Naive B cell (primary cell): Measurements from ENCODE around the gene PTPA. TPM values are rescaled to one million over a fixed set of nuclear protein-coding genes. Genes with fewer than 3 reads are reported as not detected.
"Not testable (repeated sequence)": the region's sequence is repeated elsewhere in the genome, so short reads cannot be mapped to it uniquely, and the experiment has no call there.

Experiments used
- ATAC-seq, 2 donors: fragments of 150-1000 bp; cut with Tn5 transposase; 2 replicates each; pipeline ENCODE4 v1.10.0; 2021; ENCODE audit warnings: low read depth in 2 of 2, mild to moderate bottlenecking in 2 of 2, moderate library complexity in 2 of 2
- DNase-seq: peaks from one replicate; pipeline ENCODE4 v3.0.0; 2022
- H3K27ac Mint-ChIP-seq, 6 donors: one replicate each; pipeline ENCODE4 v1.8.0; 2020 to 2022; ENCODE audit warnings: mild to moderate bottlenecking in 6 of 6, mixed read lengths in 6 of 6, moderate library complexity in 5 of 6, inconsistent platforms in 2 of 6
- H3K27me3 Mint-ChIP-seq, 3 donors: one replicate each; pipeline ENCODE4 v1.8.0; 2021 to 2022; ENCODE audit warnings: mixed read lengths in 3 of 3, mild to moderate bottlenecking in 1 of 3
- H3K36me3 Mint-ChIP-seq, 2 donors: one replicate each; pipeline ENCODE4 v1.8.0; 2020 to 2022; ENCODE audit warnings: mixed read lengths in 2 of 2, inconsistent platforms in 1 of 2, mild to moderate bottlenecking in 1 of 2
- H3K4me1 Mint-ChIP-seq, 3 donors: one replicate each; pipeline ENCODE4 v1.8.0; 2020 to 2022; ENCODE audit warnings: mixed read lengths in 3 of 3, inconsistent platforms in 1 of 3, mild to moderate bottlenecking in 1 of 3, moderate library complexity in 1 of 3
- H3K4me3 Mint-ChIP-seq, 8 donors: one replicate each; pipeline ENCODE4 v1.8.0; 2020 to 2022; ENCODE audit warnings: mild to moderate bottlenecking in 8 of 8, mixed read lengths in 8 of 8, moderate library complexity in 8 of 8, inconsistent platforms in 2 of 8
- H3K9me3 Mint-ChIP-seq, 7 donors: one replicate each; pipeline ENCODE4 v1.8.0; 2020 to 2022; ENCODE audit warnings: mixed read lengths in 7 of 7, mild to moderate bottlenecking in 5 of 7, inconsistent platforms in 2 of 7, moderate library complexity in 1 of 7
- polyA plus RNA-seq, 6 donors: library from polyadenylated mRNA; unstranded; fragments of 300-500 nt; fragmentation: Illumina TruSeq; gene quantifications; one replicate each; pipeline ENCODE4 v1.2.3, GENCODE V29; 2021; ENCODE audit warnings: low read depth in 6 of 6

The PTPA gene
- polyA plus RNA-seq, 6 donors from 2014 or later = 8.1 to 18.0 (median 13.5) TPM

GRCh38 chr9:129189971-129190370 is 78.8 kb downstream of the PTPA start:
- Mint-ChIP-seq H3K9me3 (peaks cover 0 to 14% (median 5%) of the 10 kb centered on the region in 7 donors), H3K27ac (peak overlapping the region in 1 of 6 donors; percentile 54), H3K27me3 (peaks cover 13 to 38% (median 23%) of the 10 kb centered on the region in 3 donors)
- not testable (repeated sequence) for DNase-seq, H3K36me3 Mint-ChIP-seq, H3K4me1 Mint-ChIP-seq, ATAC-seq, H3K4me3 Mint-ChIP-seq

DNA sequence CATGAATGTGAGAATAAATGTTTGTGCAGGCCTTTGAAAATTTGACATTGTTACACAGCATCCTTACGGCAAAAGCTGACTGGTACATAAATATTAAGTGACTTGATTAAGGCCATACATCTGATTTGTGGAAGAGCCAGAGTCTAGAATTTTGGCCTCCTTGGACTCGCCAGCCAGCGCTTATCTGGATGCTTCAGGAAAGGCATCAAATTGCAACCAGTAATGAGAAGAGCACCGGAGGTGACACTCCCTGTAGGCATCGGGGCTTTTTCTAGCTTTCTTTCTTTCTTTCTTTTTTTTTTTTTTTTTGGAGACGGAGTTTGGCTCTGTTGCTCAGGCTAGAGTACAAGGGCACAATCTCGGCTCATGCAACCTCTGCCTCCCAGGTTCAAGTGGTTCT is 80.0 kb downstream of the PTPA start:
- DNase-seq (no peak), ATAC-seq (no peak)
- no peaks in the 10 kb centered on the region for H3K4me1 Mint-ChIP-seq
- no peaks in the 10 kb centered on the region for H3K36me3 Mint-ChIP-seq
- no peak overlapping the region for H3K27ac Mint-ChIP-seq
- peaks cover 15 to 41% (median 20%) of the 10 kb centered on the region in 3 donors for H3K27me3 Mint-ChIP-seq
- H3K9me3 Mint-ChIP-seq = peaks cover 0 to 14% (median 5%) of the 10 kb centered on the region in 7 donors
- H3K4me3 Mint-ChIP-seq = no peak overlapping the region

- no peak overlapping the region for H3K27ac Mint-ChIP-seq
These were observed 82.4 kb downstream of the PTPA start for GRCh38 chr9:129193655-129194054.

DNA sequence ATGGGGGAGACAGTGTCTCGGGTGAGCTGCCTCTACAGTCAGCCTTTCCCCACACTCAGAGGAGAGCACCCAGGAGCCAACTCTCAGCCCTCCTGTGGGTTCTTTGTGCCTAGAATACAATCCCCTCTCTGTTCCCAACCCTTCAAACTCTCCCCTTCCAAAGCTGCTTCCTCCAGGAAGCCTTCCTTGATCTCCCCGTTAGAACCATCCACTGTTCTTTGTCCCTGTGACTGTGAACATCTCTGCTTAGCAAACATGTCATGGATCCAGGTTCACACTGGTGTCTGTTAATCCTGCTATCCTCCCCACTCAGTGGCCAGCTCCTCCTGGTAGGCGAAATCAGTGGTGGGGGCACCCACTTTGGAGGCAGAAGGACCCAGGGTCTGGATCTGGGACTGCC is 83.0 kb downstream of the PTPA start:
- Mint-ChIP-seq H3K27me3 (peaks cover 27 to 68% (median 41%) of the 10 kb centered on the region in 3 donors), H3K27ac (no peak overlapping the region), H3K4me1 (no peaks in the 10 kb centered on the region), H3K36me3 (no peaks in the 10 kb centered on the region), H3K9me3 (peaks cover 0 to 14% (median 5%) of the 10 kb centered on the region in 7 donors), H3K4me3 (no peak overlapping the region)
- no peak for ATAC-seq
- DNase-seq = no peak

More at GRCh38 chr9:129193655-129194054, 82.4 kb downstream of the PTPA start:
- Mint-ChIP-seq H3K4me3 (peak overlapping the region in 1 of 8 donors; percentile 29), H3K27me3 (peaks cover 25 to 62% (median 35%) of the 10 kb centered on the region in 3 donors), H3K9me3 (peaks cover 0 to 14% (median 5%) of the 10 kb centered on the region in 7 donors), H3K4me1 (no peaks in the 10 kb centered on the region), H3K36me3 (no peaks in the 10 kb centered on the region)
- no peak for ATAC-seq
- DNase-seq = no peak

GRCh38 chr9:129195606-129196005 is 84.4 kb downstream of the PTPA start:
- Mint-ChIP-seq H3K27me3 (peaks cover 27 to 62% (median 41%) of the 10 kb centered on the region in 3 donors), H3K36me3 (no peaks in the 10 kb centered on the region), H3K27ac (no peak overlapping the region), H3K4me3 (no peak overlapping the region), H3K9me3 (peaks cover 0 to 14% (median 8%) of the 10 kb centered on the region in 7 donors), H3K4me1 (no peaks in the 10 kb centered on the region)
- DNase-seq (no peak), ATAC-seq (no peak)

GRCh38 chr9:129197045-129197444 is 85.8 kb downstream of the PTPA start:
- H3K9me3 Mint-ChIP-seq = peaks cover 0 to 14% (median 8%) of the 10 kb centered on the region in 7 donors

GRCh38 chr9:129197978-129198318 is 86.7 kb downstream of the PTPA start:
- Mint-ChIP-seq H3K27me3 (peaks cover 23 to 51% (median 41%) of the 10 kb centered on the region in 3 donors), H3K4me3 (no peak overlapping the region), H3K4me1 (peaks cover 0 to 4% (median 0%) of the 10 kb centered on the region in 3 donors), H3K36me3 (no peaks in the 10 kb centered on the region), H3K9me3 (peaks cover 0 to 5% (median 3%) of the 10 kb centered on the region in 7 donors), H3K27ac (no peak overlapping the region)
- no peak for ATAC-seq
- DNase-seq = no peak

More at GRCh38 chr9:129197045-129197444, 85.8 kb downstream of the PTPA start:
- not testable (repeated sequence) for H3K4me1 Mint-ChIP-seq, ATAC-seq, H3K27ac Mint-ChIP-seq, H3K36me3 Mint-ChIP-seq, H3K4me3 Mint-ChIP-seq, DNase-seq
- peaks cover 27 to 60% (median 41%) of the 10 kb centered on the region in 3 donors for H3K27me3 Mint-ChIP-seq

Other genes starting within 250 kb of the PTPA start
- 1 to 10 TPM; 7.0 to 9.7 (median 8.5) TPM for gene KYAT1, start 229.5 kb upstream of the PTPA start, polyA plus RNA-seq
- gene LRRC8A, start 229.3 kb upstream of the PTPA start, polyA plus RNA-seq = 10 to 100 TPM in 5 of 6 donors, 1 to 10 TPM in 1; 8.7 to 25.5 (median 14.6) TPM
- under 1 TPM in 2 of 6 donors, not detected in 4; 0.34 to 0.39 TPM for gene PHYHD1, start 190.4 kb upstream of the PTPA start, polyA plus RNA-seq
- gene DOLK, start 163.8 kb upstream of the PTPA start, polyA plus RNA-seq = 10 to 100 TPM in 4 of 6 donors, 1 to 10 TPM in 2; 9.3 to 14.2 (median 10.4) TPM
- gene NUP188, start 163.7 kb upstream of the PTPA start, polyA plus RNA-seq = 10 to 100 TPM; 20.2 to 30.2 (median 24.7) TPM
- 10 to 100 TPM; 18.0 to 38.7 (median 30.5) TPM for gene SH3GLB2, start 83.1 kb upstream of the PTPA start, polyA plus RNA-seq
- gene MIGA2, start 74.8 kb upstream of the PTPA start, polyA plus RNA-seq = 10 to 100 TPM in 1 of 6 donors, 1 to 10 TPM in 5; 2.7 to 12.8 (median 6.2) TPM
- gene DOLPP1, start 30.3 kb upstream of the PTPA start, polyA plus RNA-seq = 1 to 10 TPM; 3.2 to 9.7 (median 6.4) TPM
- gene CRAT, start 622 bp upstream of the PTPA start, polyA plus RNA-seq = 10 to 100 TPM in 1 of 6 donors, 1 to 10 TPM in 5; 4.5 to 11.0 (median 7.5) TPM
- gene IER5L, start 66.8 kb downstream of the PTPA start, polyA plus RNA-seq = under 1 TPM in 2 of 6 donors, not detected in 4; 0.09 TPM